Measurements from ENCODE around the gene FHIP1B.

- no peak for TF ChIP-seq EZH2phosphoT487 (IDR thresholded peaks at IDR 0.05; ENCODE audit: insufficient read depth, low read depth)
- no peak for TF ChIP-seq EZH2 (IDR thresholded peaks at IDR 0.05; ENCODE audit: insufficient read depth, poor library complexity, severe bottlenecking)
Observed at GRCh38 chr11:6228520-6228919, 5.9 kb downstream of the FHIP1B start.
